ENCODE data around the gene JAK2.

The JAK2 gene

DNA sequence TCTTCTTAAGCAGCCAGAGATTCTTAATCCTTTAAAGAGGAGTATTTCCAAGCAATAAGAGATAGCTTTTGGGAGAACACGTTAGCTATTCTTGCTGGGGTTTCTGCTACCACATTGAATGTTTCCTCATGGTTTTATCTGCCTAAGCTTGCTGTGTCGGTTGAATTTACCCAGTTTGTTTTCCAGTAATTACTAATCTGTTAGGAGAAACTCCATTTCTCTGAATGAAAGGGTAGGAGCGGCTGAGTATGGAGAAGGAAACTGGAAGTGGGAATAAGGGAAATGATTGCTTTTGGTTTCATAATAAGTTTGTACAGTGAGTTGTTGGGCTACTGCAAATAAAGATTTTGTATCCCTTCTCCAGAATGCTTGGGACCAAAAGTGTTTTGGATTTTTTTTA, 1.2 kb downstream of the JAK2 start:
- H3K4me3 ChIP-seq (ENCODE audit: low read depth, low read length) = peak overlapping the region; percentile 86
- no peak for DNase-seq (ENCODE audit: low read depth)
- TF ChIP-seq, protein P1, sequence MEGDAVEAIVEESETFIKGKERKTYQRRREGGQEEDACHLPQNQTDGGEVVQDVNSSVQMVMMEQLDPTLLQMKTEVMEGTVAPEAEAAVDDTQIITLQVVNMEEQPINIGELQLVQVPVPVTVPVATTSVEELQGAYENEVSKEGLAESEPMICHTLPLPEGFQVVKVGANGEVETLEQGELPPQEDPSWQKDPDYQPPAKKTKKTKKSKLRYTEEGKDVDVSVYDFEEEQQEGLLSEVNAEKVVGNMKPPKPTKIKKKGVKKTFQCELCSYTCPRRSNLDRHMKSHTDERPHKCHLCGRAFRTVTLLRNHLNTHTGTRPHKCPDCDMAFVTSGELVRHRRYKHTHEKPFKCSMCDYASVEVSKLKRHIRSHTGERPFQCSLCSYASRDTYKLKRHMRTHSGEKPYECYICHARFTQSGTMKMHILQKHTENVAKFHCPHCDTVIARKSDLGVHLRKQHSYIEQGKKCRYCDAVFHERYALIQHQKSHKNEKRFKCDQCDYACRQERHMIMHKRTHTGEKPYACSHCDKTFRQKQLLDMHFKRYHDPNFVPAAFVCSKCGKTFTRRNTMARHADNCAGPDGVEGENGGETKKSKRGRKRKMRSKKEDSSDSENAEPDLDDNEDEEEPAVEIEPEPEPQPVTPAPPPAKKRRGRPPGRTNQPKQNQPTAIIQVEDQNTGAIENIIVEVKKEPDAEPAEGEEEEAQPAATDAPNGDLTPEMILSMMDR (IDR thresholded peaks at IDR 0.05; ENCODE audit: insufficient read depth, low read depth, low read length, missing control alignments) = no peak

DNA sequence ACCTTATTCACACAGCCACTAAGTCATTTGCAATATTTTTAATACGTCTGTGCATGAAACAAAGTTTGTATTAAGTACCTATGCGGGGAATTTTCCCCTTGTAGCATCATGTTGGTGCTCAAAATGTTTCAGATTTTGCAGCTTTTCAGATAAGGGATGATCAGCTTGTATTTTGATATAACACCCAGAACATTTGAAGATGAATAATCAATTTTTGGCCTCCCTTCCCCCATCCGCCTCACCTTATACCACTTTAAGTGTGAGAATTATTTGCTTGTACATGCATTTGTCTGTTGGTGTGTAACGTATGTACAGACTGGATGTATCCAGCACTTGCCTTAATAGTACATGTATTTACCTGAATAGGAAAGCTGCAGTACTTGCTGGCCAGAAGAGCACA, 1.7 kb downstream of the JAK2 start:
- DNase-seq (ENCODE audit: low read depth) = no peak
- TF ChIP-seq, protein P1 (IDR thresholded peaks at IDR 0.05; ENCODE audit: insufficient read depth, low read depth, low read length, missing control alignments) = no peak
- peak overlapping the region; percentile 86 for H3K4me3 ChIP-seq (ENCODE audit: low read depth, low read length)

DNA sequence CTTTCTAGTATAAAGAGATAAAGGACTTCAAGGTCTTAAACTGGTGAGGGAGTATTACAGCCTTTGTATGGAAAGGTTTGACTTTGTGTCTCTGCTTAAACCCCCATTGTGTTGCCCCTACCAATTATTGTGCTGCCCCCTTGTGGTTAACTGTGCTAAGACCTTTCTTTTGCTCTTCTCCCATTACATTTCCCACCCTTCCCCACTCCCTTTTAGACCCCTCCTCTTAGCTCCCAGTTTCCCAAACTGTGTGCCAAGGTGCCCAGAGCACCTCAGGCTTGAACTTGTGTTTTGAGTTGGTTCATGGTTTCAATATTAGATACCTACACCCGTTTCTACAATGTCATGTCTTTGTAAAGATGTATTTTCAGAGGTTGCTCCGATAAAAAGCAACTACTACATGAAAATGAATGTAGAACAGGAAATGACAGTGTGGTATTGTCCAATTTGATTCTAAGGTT, 2.9 kb downstream of the JAK2 start:
- H3K4me3 ChIP-seq (ENCODE audit: low read depth, low read length) = peak overlapping the region; percentile 44
- TF ChIP-seq, protein P1 (IDR thresholded peaks at IDR 0.05; ENCODE audit: insufficient read depth, low read depth, low read length, missing control alignments) = peak; percentile 72
- peak; percentile 75 for DNase-seq (ENCODE audit: low read depth)

DNA sequence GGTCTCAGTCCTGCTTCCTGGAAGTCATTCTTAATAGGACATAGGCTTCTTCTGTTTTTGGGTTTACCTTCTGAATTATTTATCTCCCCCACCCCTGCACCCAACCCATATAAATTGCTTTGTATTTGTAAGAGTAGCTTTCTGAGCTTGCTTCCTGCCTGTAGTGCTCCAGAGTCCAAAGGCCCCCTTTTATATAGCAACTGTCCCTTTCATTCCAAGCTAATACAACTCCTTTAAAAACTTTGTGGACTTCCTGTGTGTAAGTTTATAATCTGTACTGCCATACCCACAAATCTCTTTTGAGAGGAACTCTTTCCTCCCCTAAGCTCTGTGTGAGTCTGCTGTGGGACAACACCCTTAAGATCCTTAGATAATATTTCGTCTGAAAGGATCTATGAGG, 7.8 kb downstream of the JAK2 start:
- TF ChIP-seq, protein P1 (IDR thresholded peaks at IDR 0.05; ENCODE audit: insufficient read depth, low read depth, low read length, missing control alignments) = no peak
- no peak overlapping the region for H3K4me3 ChIP-seq (ENCODE audit: low read depth, low read length)
- DNase-seq (ENCODE audit: low read depth) = no peak

DNA sequence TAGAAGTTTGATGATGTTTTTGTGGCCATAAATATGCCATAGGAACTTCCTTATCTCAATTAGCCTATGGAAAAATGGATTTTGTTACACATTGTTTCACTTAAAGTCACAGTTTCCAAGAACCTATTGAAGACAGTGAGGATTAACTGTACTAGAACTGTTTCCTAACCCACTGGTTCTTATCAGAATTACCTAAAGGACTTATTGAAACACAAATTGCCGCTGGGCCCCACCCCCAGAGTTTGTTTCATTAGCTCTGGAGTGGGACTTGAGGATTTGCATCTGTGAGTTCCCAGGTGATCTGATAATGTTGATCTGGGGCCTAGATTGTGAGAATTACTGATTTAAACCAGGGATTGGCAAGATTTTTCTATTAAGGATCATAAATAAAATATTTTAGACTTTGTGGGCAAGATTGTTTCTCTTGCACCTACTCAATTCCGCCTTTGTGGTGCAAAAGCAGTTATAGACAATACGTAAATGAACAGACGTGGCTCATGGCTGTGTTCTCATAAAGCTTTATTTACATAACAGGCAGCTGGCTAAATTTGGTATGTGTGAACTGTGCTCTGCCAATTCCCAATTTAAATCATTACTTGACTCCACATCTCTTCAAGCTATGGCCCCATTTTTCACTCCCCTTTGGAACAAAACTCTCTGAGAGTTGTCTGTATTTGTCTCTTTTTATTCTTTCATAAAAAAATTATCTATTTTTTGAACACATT, 9.3 kb downstream of the JAK2 start:
- TF ChIP-seq, protein P1 (IDR thresholded peaks at IDR 0.05; ENCODE audit: insufficient read depth, low read depth, low read length, missing control alignments) = no peak
- no peak for DNase-seq (ENCODE audit: low read depth)
- H3K4me3 ChIP-seq (ENCODE audit: low read depth, low read length) = no peak overlapping the region

DNA sequence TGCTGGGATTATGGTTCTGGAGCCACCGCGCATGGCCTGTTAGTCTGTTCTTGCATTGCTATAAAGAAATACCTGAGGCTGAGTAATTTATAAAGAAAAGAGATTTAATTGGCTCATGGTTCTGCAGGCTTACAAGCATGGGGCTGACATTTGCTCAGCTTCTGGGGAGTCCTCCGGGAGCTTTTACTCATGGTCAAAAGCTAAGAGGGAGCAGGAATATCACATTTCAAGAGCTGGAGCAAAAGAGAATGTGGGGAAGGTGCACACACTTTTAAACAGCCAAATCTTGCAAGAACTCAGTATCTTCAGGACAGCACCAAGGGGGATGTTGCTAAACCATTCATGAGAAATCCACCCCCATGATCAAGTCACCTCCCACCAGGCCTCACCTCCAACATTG, 12.1 kb downstream of the JAK2 start:
- H3K4me3 ChIP-seq (ENCODE audit: low read depth, low read length) = no peak overlapping the region
- no peak for DNase-seq (ENCODE audit: low read depth)
- TF ChIP-seq, protein P1 (IDR thresholded peaks at IDR 0.05; ENCODE audit: insufficient read depth, low read depth, low read length, missing control alignments) = no peak

DNA sequence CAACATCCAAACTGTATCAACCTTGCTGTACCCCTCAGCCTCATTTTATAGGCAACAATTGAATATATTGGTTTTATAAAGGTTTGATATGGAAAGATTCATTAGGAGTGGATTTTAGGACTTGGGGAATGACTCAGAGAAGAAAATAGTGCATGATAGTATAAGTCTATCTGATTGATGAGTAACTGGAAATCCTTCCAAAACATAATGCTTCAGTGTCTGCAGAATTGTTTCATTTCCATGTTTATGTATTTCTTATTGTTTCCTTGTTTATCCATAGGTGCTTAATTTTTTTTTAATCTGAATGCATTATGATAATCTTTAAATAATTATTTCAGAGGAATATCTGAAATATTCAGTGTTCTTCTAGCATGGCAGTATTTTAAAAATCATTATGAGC, 12.6 kb downstream of the JAK2 start:
- no peak overlapping the region for H3K4me3 ChIP-seq (ENCODE audit: low read depth, low read length)
- TF ChIP-seq, protein P1 (IDR thresholded peaks at IDR 0.05; ENCODE audit: insufficient read depth, low read depth, low read length, missing control alignments) = no peak
- no peak for DNase-seq (ENCODE audit: low read depth)
